ENCODE data around the gene C2CD2.

DNA sequence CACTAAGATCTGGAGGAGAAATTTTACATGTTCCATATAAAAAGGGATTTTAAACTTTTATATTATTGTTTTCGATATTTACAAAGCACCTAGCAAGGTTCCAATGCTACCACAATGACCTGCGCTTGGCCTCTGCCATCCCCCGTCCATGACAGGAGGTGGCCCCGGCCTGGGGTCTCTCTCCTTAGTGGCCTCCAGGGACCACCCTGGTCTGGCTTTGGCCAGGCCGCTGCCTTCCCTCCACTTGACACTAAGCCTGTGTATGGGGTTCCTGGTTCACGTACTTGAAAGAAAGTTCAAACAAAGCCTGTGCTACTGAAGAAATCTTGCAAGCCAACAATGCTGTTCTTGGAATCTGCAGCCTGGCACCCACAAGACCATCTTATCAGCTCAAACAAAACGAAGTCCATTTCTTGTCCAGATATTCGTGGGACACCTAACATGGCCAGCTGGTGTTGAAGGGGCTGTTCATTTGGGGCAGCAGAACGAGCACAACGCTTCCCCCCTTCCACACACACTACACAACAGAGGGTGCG is 87.5 kb downstream of the C2CD2 start:
- TF ChIP-seq, protein P1, sequence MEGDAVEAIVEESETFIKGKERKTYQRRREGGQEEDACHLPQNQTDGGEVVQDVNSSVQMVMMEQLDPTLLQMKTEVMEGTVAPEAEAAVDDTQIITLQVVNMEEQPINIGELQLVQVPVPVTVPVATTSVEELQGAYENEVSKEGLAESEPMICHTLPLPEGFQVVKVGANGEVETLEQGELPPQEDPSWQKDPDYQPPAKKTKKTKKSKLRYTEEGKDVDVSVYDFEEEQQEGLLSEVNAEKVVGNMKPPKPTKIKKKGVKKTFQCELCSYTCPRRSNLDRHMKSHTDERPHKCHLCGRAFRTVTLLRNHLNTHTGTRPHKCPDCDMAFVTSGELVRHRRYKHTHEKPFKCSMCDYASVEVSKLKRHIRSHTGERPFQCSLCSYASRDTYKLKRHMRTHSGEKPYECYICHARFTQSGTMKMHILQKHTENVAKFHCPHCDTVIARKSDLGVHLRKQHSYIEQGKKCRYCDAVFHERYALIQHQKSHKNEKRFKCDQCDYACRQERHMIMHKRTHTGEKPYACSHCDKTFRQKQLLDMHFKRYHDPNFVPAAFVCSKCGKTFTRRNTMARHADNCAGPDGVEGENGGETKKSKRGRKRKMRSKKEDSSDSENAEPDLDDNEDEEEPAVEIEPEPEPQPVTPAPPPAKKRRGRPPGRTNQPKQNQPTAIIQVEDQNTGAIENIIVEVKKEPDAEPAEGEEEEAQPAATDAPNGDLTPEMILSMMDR (IDR thresholded peaks at IDR 0.05) = no peak
- no peak for TF ChIP-seq POLR2A (IDR thresholded peaks at IDR 0.05; ENCODE audit: low read depth)

Measured in esophagus muscularis mucosa (tissue), 3 donors.